Measurements from ENCODE around the gene SHROOM3. TPM values are rescaled to one million over a fixed set of nuclear protein-coding genes. Genes with fewer than 3 reads are reported as not detected.

The SHROOM3 gene
- total and polyA plus RNA-seq, 10 donors, result 0.37 to 23.9 (median 8.3) TPM

DNA sequence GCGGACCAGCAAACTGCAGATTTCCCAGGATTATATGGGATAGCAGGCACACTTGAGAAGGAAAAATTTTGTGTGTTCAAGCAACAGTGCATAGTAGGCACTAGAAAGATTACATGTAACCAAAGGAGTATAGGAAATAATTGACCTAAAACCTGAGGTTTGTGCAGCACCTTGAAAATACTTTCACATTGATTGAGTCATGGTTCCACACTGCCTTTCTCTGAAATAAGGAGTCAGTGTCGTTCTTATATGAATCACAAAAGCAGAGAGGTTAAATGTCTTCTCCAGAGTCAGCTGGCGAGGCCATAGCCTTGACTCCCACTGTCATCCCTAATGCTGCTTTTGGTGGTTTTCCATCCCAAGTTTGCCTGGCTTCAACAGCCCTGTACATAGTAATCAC lies 324.0 kb downstream of the SHROOM3 start:
- Histone ChIP-seq H3K36me3 (peaks cover 0 to 11% (median 0%) of the 10 kb centered on the region in 6 donors), H3K27ac (peak overlapping the region in 2 of 8 donors; percentile 49 to 63), H3K4me3 (no peak overlapping the region), H3K9me3 (no peaks in the 10 kb centered on the region), H3K4me1 (peaks cover 0 to 19% (median 0%) of the 10 kb centered on the region in 6 donors), H3K27me3 (replicated peaks in 1 of 7) (peaks cover 0 to 6% (median 0%) of the 10 kb centered on the region in 7 donors)
- 70 to 87% (median 72%) methylated on average over 3 of the region's 3 CpGs for WGBS, 5 donors
- intact Hi-C loops (cut with DNase I; ENCODE audit: low total_unique reads), result loop anchor here (10.0 kb wide), 1 partner anchor 584 kb away; no protein-coding TSS in a partner anchor
- TF ChIP-seq POLR2AphosphoS5 (IDR thresholded peaks at IDR 0.05) (no peak), POLR2A (IDR thresholded peaks at IDR 0.05) (no peak)
- TF ChIP-seq, protein P1, sequence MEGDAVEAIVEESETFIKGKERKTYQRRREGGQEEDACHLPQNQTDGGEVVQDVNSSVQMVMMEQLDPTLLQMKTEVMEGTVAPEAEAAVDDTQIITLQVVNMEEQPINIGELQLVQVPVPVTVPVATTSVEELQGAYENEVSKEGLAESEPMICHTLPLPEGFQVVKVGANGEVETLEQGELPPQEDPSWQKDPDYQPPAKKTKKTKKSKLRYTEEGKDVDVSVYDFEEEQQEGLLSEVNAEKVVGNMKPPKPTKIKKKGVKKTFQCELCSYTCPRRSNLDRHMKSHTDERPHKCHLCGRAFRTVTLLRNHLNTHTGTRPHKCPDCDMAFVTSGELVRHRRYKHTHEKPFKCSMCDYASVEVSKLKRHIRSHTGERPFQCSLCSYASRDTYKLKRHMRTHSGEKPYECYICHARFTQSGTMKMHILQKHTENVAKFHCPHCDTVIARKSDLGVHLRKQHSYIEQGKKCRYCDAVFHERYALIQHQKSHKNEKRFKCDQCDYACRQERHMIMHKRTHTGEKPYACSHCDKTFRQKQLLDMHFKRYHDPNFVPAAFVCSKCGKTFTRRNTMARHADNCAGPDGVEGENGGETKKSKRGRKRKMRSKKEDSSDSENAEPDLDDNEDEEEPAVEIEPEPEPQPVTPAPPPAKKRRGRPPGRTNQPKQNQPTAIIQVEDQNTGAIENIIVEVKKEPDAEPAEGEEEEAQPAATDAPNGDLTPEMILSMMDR (IDR thresholded peaks at IDR 0.05 in 8 of 11, conservative IDR thresholded peaks at IDR 0.05 in 3 of 11), result no peak
- no peak for DNase-seq

DNA sequence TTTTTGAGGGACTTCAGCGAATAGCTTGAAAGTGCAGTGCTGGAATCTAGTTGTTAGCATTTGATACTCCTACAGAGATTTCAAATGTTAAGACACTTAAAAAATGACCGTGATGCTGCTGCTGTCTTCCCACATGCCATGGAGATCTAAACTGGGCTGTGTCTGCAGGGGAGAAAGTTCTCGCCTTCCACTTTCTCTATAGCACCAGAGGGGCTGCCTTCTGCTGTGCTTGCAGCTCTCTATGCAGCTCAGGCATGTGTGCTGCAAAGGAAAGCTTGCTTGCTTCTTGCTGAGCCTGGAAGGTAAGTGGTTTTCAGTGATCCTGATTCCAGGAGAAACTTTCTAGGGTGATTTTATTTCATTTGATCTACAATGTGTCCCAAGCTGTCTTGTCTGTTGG lies 325.2 kb downstream of the SHROOM3 start:
- DNase-seq, result no peak
- TF ChIP-seq, protein P1 (IDR thresholded peaks at IDR 0.05 in 8 of 11, conservative IDR thresholded peaks at IDR 0.05 in 3 of 11), result no peak
- TF ChIP-seq POLR2AphosphoS5 (IDR thresholded peaks at IDR 0.05), result no peak
- no peak for TF ChIP-seq POLR2A (IDR thresholded peaks at IDR 0.05)
- H3K27ac ChIP-seq, result no peak overlapping the region
- no peak overlapping the region for H3K4me3 ChIP-seq
- intact Hi-C loops (cut with DNase I; ENCODE audit: low total_unique reads), result no loop called here
- no peaks in the 10 kb centered on the region for H3K9me3 ChIP-seq
- peaks cover 0 to 2% (median 0%) of the 10 kb centered on the region in 6 donors for H3K36me3 ChIP-seq
- WGBS, 5 donors, result 64 to 87% (median 79%) methylated on average over 3 of the region's 3 CpGs
- no peaks in the 10 kb centered on the region for H3K27me3 ChIP-seq (replicated peaks in 1 of 7)
- peaks cover 0 to 20% (median 0%) of the 10 kb centered on the region in 6 donors for H3K4me1 ChIP-seq

DNA sequence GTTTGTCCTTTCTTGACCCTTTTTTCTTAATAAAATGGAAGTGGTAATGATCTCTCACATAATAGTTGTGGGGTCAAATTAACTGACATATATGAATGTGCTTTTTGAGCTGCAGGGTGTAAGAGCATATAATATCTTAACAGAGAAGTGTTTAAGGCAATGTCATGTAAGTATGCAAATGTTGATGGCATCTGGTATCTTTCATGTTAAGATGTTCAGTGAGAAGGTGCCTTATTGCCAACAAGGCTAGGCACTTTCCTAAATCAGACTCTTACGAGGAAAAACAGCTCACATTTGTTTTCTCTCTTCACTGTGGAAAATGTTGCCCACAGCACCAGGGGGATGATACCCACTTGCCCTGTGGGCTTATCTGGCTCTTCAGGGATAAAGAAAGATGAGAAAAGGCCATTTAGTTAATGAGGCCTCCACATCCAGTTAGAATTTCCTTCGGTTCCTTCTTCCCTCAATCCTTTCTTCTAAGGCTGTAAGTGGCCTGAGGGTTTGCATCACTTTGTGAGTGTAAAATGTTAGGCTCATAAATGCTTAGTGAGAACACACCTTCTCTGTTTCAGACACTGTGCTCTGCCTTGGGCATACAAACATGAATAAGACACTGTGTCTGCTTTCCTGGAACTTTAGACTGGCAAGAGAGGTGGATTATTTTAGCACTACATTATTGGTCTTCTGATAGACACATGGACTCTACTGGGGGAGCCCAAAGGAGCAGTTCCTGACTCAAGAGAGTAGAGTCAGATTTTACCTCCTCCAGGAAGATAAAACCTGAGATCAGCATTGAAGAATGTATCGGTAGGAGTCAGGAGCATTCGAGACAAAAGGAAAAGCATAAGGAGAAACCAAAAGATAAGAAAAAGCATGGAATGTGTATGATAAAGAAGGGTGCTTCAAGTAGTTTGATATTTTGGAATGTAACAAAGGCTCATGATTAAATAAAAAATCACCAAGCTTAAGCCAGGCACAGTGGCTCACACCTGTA lies 327.4 kb downstream of the SHROOM3 start:
- no peaks in the 10 kb centered on the region for H3K36me3 ChIP-seq
- intact Hi-C loops (cut with DNase I; ENCODE audit: low total_unique reads), result no loop called here
- H3K4me1 ChIP-seq, result peaks cover 0 to 20% (median 0%) of the 10 kb centered on the region in 6 donors
- H3K27ac ChIP-seq, result peak overlapping the region in 2 of 8 donors; percentile 6 to 33
- 85 to 90% (median 85%) methylated on average over 4 of the region's 4 CpGs for WGBS, 5 donors
- DNase-seq, result no peak
- H3K27me3 ChIP-seq (replicated peaks in 1 of 7), result no peaks in the 10 kb centered on the region
- no peaks in the 10 kb centered on the region for H3K9me3 ChIP-seq
- H3K4me3 ChIP-seq, result no peak overlapping the region
- TF ChIP-seq, protein P1 (IDR thresholded peaks at IDR 0.05 in 8 of 11, conservative IDR thresholded peaks at IDR 0.05 in 3 of 11), result no peak
- TF ChIP-seq POLR2A (IDR thresholded peaks at IDR 0.05) (no peak), POLR2AphosphoS5 (IDR thresholded peaks at IDR 0.05) (no peak)

DNA sequence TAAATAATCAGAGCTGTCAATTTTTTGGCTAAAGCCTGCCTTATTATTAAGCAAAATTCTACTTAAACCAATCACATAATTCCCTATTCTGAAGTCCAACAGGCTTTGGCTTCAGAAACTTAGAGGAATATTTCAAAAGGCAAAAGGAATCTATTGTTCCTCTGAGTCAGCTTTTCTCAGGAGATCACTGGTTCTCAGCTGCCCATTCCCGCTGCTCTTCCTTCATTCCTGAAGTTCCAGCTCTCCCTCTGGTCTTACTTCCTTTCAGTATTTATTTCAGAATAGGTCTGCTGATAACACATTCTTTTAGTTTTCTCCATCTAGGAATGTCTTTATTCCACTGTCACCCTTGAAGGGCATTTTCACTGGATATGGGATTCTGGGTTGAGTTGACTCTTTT lies 329.2 kb downstream of the SHROOM3 start:
- peaks cover 0 to 15% (median 0%) of the 10 kb centered on the region in 6 donors for H3K4me1 ChIP-seq
- DNase-seq, result no peak
- TF ChIP-seq POLR2AphosphoS5 (IDR thresholded peaks at IDR 0.05), result no peak
- TF ChIP-seq, protein P1 (IDR thresholded peaks at IDR 0.05 in 8 of 11, conservative IDR thresholded peaks at IDR 0.05 in 3 of 11), result no peak
- TF ChIP-seq POLR2A (IDR thresholded peaks at IDR 0.05), result no peak
- H3K27me3 ChIP-seq (replicated peaks in 1 of 7), result no peaks in the 10 kb centered on the region
- H3K27ac ChIP-seq, result no peak overlapping the region
- no peak overlapping the region for H3K4me3 ChIP-seq
- no peaks in the 10 kb centered on the region for H3K36me3 ChIP-seq
- H3K9me3 ChIP-seq, result no peaks in the 10 kb centered on the region
- intact Hi-C loops (cut with DNase I; ENCODE audit: low total_unique reads), result no loop called here
- WGBS, 5 donors, result 68 to 90% (median 79%) methylated on average over 1 of the region's 1 CpG
